Middle frontal gyrus (tissue), 1 donor: Measurements from ENCODE around the gene KIF13A.
"Not testable (repeated sequence)": the region's sequence is repeated elsewhere in the genome, so short reads cannot be mapped to it uniquely, and the experiment has no call there.

Experiments used
- DNase-seq: peaks from one replicate; pipeline ENCODE4 v3.0.0-alpha.2; 2015; ENCODE audit warnings: low spot score; ENCODE audit errors: extremely low spot score

The KIF13A gene

DNA sequence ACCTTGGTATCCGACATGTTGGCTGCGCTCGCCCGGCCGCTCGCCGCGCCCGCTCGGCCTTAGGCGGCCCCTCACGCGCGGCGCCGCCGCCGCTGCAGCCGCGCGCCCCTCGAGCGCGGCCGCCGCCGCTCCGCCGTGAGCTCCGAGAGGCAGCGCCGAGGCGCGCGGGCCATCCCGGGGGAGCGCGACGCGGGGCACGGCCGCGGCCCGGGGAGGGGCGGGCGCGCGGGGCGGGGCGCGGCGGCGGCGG is at the start of gene KIF13A:
TSS of gene KIF13A (minus strand) at position 189 of the 250 bp plus-strand sequence. CDS start at position 17, 172 bp downstream.
- DNase-seq = no peak

- no peak for DNase-seq
Measured at GRCh38 chr6:18036781-18037180, 49.3 kb upstream of the KIF13A start.

DNA sequence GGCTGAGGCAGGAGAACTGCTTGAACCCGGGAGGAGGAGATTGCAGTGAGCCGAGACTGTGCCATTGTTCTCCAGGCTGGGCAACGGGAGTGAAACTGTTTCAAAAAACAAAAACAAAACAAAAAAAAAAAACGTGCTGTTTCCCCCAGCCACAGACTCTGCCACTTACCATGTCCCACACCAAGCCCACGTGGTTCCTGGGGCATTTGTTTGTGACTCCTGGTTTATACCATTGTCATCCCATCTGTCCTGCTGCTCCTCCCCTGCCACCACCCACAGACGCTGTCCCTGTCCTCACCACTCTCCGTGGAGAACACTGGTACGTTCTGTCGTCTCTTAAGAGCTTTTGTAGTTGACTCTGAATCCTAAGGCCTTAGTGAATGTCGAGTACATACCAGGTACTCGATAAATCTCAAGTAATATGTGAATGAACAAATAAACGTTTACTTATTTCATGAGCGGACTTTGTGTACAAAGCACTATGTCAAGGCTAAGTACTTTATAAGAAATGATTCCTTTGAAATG is 48.0 kb upstream of the KIF13A start:
- DNase-seq = no peak

DNA sequence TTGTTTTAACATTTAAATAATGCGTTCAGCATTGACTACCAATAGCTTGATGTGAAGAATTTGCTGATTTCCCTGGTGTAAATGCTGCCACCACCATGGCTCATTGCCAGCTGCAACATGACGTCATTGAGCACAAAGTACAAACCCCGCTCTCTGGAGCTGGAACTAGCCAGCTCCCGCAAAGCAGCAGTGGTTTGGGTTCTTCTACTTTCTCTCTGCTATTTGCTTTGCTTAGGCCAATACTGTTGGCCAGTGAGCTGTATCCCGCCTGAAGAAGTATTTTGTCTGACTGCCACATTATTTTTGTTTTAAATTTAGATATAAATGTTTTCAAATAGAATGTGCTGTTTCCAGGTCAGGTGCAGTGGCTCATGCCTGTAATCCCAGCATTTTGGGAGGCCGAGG is 47.4 kb upstream of the KIF13A start:
- no peak for DNase-seq

- no peak for DNase-seq
Measured at GRCh38 chr6:18031680-18032256, 44.3 kb upstream of the KIF13A start.

GRCh38 chr6:18031189-18031588 is 43.8 kb upstream of the KIF13A start:
- DNase-seq = no peak

DNA sequence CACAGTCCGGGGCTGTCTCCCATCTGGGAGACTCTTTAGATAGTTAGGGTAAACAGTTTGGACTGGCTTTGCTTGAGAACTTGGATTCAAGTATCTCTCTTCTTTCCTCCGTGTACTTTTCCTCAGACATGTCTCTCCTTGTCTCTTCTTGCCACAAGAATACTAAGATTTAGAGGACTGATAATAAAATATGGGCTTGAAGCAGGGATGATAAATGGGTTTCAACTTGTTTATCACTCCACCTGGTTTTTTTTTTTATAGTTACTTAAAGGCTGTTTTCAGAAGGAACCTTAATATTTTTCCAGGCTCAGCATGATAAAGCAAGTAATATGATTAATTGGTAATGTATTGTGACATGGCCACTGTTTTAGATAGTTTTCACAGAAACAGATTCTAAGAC is 40.9 kb upstream of the KIF13A start:
- no peak for DNase-seq

GRCh38 chr6:18025596-18025995 is 38.2 kb upstream of the KIF13A start:
- no peak for DNase-seq

DNA sequence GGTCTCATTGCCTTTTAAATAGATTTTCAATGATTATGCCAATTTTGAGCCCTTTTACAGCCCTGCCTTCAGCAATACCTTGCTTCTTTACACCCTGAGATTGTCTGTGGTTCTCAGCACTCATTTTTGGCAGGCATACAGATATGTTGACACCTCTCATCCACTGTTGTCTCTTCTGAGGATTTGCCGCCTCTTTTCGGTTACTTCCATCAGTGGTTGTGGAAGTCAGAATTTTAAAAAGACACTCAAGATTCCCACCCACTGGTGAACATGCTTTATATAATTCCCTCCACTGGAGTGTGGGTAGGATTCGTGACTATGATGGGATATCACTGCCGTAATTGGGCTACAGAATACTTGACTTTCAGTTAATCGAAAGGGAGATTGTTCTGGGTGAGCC is 37.4 kb upstream of the KIF13A start:
- no peak for DNase-seq

DNA sequence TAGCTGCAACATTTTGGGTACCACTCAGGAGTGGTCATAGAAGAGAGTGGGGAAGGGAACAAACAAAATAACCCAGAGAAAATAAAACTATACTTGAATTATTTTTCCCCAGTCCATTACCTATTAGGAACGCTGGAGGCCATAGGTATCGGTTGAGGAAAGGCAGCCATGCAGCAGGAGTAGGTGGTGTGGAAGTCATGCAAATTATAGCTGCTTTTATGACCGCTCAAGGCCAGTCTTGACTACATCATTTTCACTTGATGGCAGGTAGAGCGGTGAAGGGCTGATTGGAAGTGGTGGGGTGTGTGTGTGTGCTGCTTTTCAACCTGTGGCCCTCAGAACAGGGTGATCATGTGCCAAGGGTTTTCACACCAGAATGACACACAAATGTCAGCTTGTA is 36.5 kb upstream of the KIF13A start:
- no peak for DNase-seq

DNA sequence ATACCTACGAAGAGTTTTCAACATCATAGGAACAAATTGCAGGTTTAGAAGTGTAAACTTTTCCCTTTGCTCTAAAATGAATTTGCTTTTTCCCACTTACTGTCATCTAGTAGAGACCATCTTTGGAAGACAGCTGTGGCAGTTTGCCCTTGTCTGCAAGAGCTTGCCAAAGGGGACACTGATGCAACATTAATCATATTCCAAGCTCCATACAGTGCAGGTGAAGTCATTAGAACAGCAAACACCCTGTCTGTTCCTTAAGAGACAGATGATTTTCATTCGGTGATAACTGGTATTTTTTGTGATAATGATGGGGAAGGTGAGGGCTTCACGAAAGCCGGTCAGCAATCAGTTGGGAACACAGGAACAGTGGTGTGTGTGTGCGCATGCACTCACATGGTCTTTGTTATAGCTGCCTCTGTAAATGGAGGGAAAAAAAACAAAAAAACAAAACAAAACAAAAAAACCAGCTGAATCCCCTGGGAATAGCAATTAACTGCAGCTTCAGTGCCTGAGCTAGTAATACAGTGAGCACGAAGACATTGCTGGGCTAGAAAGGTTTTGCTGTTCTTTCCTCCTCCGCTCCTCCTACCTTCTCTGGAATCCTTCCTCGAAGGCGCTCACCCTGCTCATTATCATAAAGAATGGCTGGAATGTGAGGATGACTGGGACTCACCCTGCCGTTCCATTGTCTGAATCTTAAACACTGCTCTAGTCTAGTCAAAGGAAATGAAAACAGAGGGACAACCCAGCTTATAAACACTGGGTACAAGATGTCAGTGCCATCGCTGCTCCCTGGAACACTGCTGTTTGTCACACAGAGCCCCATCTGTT is 35.2 kb upstream of the KIF13A start:
- DNase-seq = no peak

GRCh38 chr6:18021166-18021850 is 33.9 kb upstream of the KIF13A start:
- DNase-seq = no peak

DNA sequence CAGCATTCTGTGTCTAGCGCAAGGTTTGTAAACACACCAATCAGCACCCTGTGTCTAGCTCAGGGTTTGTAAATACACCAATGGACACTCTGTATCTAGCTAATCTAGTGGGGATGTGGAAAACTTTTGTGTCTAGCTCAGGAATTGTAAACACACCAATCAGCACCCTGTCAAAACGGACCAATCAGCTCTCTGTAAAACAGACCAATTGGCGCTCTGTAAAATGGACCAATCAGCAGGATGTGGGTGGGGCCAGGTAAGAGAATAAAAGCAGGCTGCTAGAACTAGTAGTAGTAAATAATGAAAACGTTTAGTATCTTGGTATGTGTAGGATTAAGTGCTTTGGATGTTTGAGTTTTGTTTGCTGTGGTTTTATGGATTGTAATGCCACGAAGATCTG is 33.1 kb upstream of the KIF13A start:
- not testable (repeated sequence) for DNase-seq

GRCh38 chr6:18019539-18020534 is 32.4 kb upstream of the KIF13A start:
- no peak for DNase-seq

DNA sequence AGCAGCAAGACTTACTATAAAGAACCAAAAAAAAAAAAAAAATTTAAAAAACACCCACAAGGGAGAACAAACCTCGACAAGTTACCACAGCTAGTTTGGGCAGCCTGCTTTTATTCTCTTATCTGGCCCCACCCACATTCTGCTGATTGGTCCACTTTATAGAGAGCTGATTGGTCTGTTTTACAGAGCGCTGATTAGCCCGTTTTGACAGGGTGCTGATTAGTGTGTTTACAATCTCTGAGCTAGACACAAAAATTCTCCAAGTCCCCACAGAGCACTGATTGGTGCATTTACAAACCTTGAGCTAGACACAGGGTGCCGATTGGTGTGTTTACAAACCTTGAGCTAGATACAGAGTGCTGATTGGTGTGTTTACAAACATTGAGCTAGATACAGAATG is 31.7 kb upstream of the KIF13A start:
- DNase-seq = not testable (repeated sequence)

DNA sequence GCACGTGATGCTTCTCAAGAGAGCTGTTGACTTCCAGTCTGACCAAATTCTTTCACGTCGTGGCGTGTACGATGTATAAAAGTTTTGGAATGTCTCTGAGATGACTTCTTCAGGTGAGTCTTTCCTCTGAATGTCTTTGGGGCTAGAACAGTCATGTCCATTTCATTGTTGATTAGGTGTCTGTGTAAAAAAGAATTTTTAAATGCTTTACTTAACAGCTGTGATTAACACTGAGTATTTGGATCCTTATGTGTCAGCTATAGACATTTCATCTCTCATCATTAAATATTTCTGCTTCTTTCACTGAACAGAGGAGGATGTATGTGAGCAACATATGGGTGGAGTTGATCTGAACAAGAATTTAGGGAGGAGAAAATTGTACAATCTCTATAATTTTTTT is 29.3 kb upstream of the KIF13A start:
- DNase-seq = no peak

- DNase-seq = no peak
Measured at GRCh38 chr6:18016133-18016532, 28.7 kb upstream of the KIF13A start.

DNA sequence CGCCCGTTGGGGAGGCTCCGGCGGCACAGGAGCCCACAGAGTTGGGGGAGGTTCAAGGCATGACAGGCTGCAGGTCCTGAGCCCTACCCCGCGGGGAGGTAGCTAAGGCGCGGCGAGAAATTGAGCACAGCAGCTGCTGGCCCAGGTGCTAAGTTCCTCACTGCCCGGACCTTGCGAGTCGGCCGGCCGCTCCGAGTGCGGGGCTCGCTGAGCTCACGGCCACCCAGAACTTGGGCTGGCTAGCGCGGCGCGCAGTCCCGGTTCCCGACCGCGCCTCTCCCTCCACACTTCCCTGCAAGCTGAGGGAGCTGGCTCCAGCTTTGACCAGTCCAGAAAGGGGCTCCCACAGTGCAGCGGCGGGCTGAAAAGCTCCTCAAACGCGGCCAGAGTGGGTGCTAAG is 23.9 kb upstream of the KIF13A start:
- DNase-seq = no peak

DNA sequence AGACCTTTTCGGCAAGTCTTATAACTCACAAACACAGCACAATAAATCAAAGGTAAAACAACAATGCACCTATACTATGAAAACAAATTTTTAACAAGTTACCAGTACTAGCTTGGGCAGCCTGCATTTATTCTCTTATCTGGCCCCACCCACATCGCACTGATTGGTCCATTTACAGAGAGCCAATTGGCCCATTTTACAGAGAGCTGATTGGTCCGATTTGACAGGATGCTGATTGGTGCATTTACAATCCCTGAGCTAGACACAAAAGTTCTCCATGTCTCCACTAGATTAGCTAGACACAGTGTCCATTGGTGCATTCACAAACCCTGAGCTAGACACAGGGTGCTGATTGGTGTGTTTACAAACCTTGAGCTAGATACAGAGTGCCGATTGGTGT is 23.1 kb upstream of the KIF13A start:
- not testable (repeated sequence) for DNase-seq

GRCh38 chr6:18004256-18004985 is 17.0 kb upstream of the KIF13A start:
- no peak for DNase-seq

GRCh38 chr6:17999425-17999824 is 12.0 kb upstream of the KIF13A start:
- no peak for DNase-seq
